H1 (cell line): ENCODE data around the gene OR2F2. TPM values are rescaled to one million over a fixed set of nuclear protein-coding genes. Genes with fewer than 3 reads are reported as not detected.

ENCODE experiments used
- CHD7 ChIP-seq: fragments of 300-600 bp; sonication (generic); IDR thresholded peaks from 2 replicates; pipeline ENCODE4 v1.7.1; 2012; ENCODE audit warnings: low read length, moderate library complexity, mild to moderate bottlenecking, inconsistent platforms; ENCODE audit not compliant: insufficient replicate concordance
- polyA plus RNA-seq, 7 experiments: library from polyadenylated mRNA; depleted of rRNA in 3 of 7; stranded (reverse) in 5 of 7; unstranded in 2 of 7; fragments of >200 nt in 5 of 7; fragments of 200-250 nt in 2 of 7; gene quantifications; 1 replicate in 5 of 7; 2 replicates in 1 of 7; 4 replicates in 1 of 7; pipeline versions ENCODE4 v1.2.1 to v1.2.3, GENCODE V29; 2011 to 2013; ENCODE audit warnings: missing spikeins in 2 of 7, mixed read lengths in 2 of 7
- total RNA-seq: library from RNA; stranded (reverse); fragmentation: NEBNext Ultra II Directional; extraction: Animal tissue kit (Norgen Biotek cat#: 25700); gene quantifications from 2 replicates; pipeline ENCODE4 v1.2.1, GENCODE V29; 2021

Gene OR2F2
- total and polyA plus RNA-seq, 2 of the 8 experiments (the other 6 are each of a cell fraction or from before 2014, with no cell fraction given), result not detected

- TF ChIP-seq CHD7, result no peak
Observed at GRCh38 chr7:143934526-143935325, at the start of gene OR2F2 (continued).
